22Rv1 (cell line): ENCODE measurements around the gene GTF3C5.

Source experiments
- H3K27ac ChIP-seq: fragments of 450-650 bp; 2 replicates; pipeline ENCODE4 v1.5.1; 2017
- CTCF ChIP-seq: fragments of 450-650 bp; IDR thresholded peaks from 2 replicates; pipeline ENCODE4 v1.5.1; 2017; ENCODE audit warnings: mild to moderate bottlenecking
- ZFX ChIP-seq: fragments of 450-650 bp; IDR thresholded peaks from 2 replicates; pipeline ENCODE4 v1.6.1; 2017; ENCODE audit warnings: antibody characterized with exemption, borderline replicate concordance

GTF3C5 gene

GRCh38 chr9:133103183-133103986 lies 72.6 kb downstream of the GTF3C5 start:
- no peak overlapping the region for H3K27ac ChIP-seq
- TF ChIP-seq CTCF (peak; percentile 93), ZFX (no peak)

- TF ChIP-seq ZFX = no peak
- TF ChIP-seq CTCF = no peak
- H3K27ac ChIP-seq = no peak overlapping the region
Measured at GRCh38 chr9:133103987-133104505, 73.2 kb downstream of the GTF3C5 start.

- TF ChIP-seq ZFX (no peak), CTCF (no peak)
- no peak overlapping the region for H3K27ac ChIP-seq
Measured at GRCh38 chr9:133104718-133105460, 74.1 kb downstream of the GTF3C5 start.

- H3K27ac ChIP-seq = no peak overlapping the region
- TF ChIP-seq CTCF = no peak
- TF ChIP-seq ZFX = no peak
Measured at GRCh38 chr9:133105461-133105770, 74.6 kb downstream of the GTF3C5 start.

DNA sequence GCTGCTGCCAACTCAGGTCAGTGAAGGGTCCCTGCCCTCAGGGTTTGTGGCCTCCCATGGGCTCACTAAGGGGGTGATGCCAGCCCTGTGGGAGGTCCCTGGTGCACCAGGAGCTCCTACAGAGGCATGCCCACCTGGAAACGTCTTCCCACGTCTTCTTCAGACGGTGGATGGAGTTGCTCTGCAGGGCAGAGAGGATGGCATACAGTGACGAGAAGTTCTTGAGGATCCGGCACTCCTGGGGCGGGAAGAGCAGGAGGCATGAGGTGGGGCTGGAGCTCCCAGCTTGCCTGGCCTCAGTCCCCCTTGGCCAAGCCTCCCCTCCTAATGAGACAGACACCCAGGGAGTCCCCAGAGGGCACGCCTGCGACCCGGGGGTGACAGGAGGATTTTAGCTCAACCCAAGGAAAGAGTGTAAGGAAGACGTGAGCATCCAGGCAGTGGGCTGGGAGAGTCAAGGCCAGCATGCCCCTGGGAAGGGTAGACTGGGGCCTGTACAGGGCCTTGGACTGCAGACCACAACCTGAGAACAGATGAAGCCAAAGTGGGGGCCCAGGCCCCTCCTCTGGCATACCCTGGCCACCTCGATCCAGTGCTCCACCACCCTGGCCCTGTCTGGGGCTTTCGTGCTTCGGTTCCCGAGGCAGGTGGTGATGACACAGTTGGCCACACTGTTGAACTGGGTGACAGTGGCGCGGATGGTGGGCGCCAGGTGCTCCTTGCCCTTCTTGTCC lies 75.9 kb downstream of the GTF3C5 start:
- no peak overlapping the region for H3K27ac ChIP-seq
- TF ChIP-seq CTCF (no peak), ZFX (no peak)

- H3K27ac ChIP-seq = no peak overlapping the region
- TF ChIP-seq CTCF (no peak), ZFX (no peak)
Measured at GRCh38 chr9:133107245-133107722, 76.5 kb downstream of the GTF3C5 start.
